ENCODE data around the gene NXN. TPM values are rescaled to one million over a fixed set of nuclear protein-coding genes. Genes with fewer than 3 reads are reported as not detected.
"Not testable (repeated sequence)": the region's sequence is repeated elsewhere in the genome, so short reads cannot be mapped to it uniquely, and the experiment has no call there.

The NXN gene
- total RNA-seq, 1 donor from 2014 or later: 18.5 TPM

- intact Hi-C loops (cut with DNase I): loop anchor here (2.0 to 5.0 kb wide), 2 partner anchors 34 to 88 kb away; no protein-coding TSS in a partner anchor
- ATAC-seq: peak; percentile 71
- peak; percentile 66 for DNase-seq (ENCODE audit: missing footprints)
Measured at GRCh38 chr17:882827-883585, 96.6 kb downstream of the NXN start.

GRCh38 chr17:881778-882177, 97.8 kb downstream of the NXN start:
- no peak for ATAC-seq

GRCh38 chr17:880443-881269, 98.9 kb downstream of the NXN start:
- intact Hi-C loops (cut with DNase I): loop anchor here (2.0 to 5.0 kb wide), 3 partner anchors 20 to 98 kb away; partner anchors contain the start of gene NXN
- DNase-seq (ENCODE audit: missing footprints) (peak; percentile 11), ATAC-seq (peak; percentile 34)

More at GRCh38 chr17:881778-882177, 97.8 kb downstream of the NXN start:
- DNase-seq (ENCODE audit: missing footprints): peak; percentile 9
- intact Hi-C loops (cut with DNase I): loop anchor here (2.0 to 5.0 kb wide), 4 partner anchors 19 to 97 kb away; partner anchors contain the start of gene NXN

- DNase-seq (ENCODE audit: missing footprints) (peak; percentile 84), ATAC-seq (peak; percentile 54)
- intact Hi-C loops (cut with DNase I): loop anchor here (2.0 to 5.0 kb wide), 3 partner anchors 21 to 99 kb away; partner anchors contain the start of gene NXN
Measured at GRCh38 chr17:879546-880442, 99.8 kb downstream of the NXN start.

- intact Hi-C loops (cut with DNase I): no loop called here
- DNase-seq (ENCODE audit: missing footprints) (no peak), ATAC-seq (no peak)
Measured at GRCh38 chr17:877630-878029, 101.9 kb downstream of the NXN start.

- intact Hi-C loops (cut with DNase I): no loop called here
- DNase-seq (ENCODE audit: missing footprints) (no peak), ATAC-seq (no peak)
Measured at GRCh38 chr17:876272-876671, 103.3 kb downstream of the NXN start.

- DNase-seq (ENCODE audit: missing footprints); ATAC-seq; intact Hi-C loops (cut with DNase I): not testable (repeated sequence)
Measured at GRCh38 chr17:874590-874989, 105.0 kb downstream of the NXN start.

- ATAC-seq (no peak), DNase-seq (ENCODE audit: missing footprints) (no peak)
- intact Hi-C loops (cut with DNase I): no loop called here
Measured at GRCh38 chr17:872855-873254, 106.7 kb downstream of the NXN start.

GRCh38 chr17:871751-872519, 107.6 kb downstream of the NXN start:
- ATAC-seq (no peak), DNase-seq (ENCODE audit: missing footprints) (no peak)
- intact Hi-C loops (cut with DNase I): no loop called here

GRCh38 chr17:869567-870525, 109.7 kb downstream of the NXN start:
- intact Hi-C loops (cut with DNase I): no loop called here
- ATAC-seq: peak; percentile 77
- no peak for DNase-seq (ENCODE audit: missing footprints)

- peak; percentile 95 for ATAC-seq
- intact Hi-C loops (cut with DNase I): no loop called here
Measured at GRCh38 chr17:869086-869485, 110.5 kb downstream of the NXN start.

GRCh38 chr17:867896-868489, 111.6 kb downstream of the NXN start:
- DNase-seq (ENCODE audit: missing footprints): no peak
- no peak for ATAC-seq
- intact Hi-C loops (cut with DNase I): no loop called here

More at GRCh38 chr17:869086-869485, 110.5 kb downstream of the NXN start:
- DNase-seq (ENCODE audit: missing footprints): no peak

- intact Hi-C loops (cut with DNase I); ATAC-seq: not testable (repeated sequence)
Measured at GRCh38 chr17:867238-867637, 112.3 kb downstream of the NXN start.

GRCh38 chr17:866568-867103, 112.9 kb downstream of the NXN start:
- intact Hi-C loops (cut with DNase I): no loop called here
- DNase-seq (ENCODE audit: missing footprints) (no peak), ATAC-seq (no peak)

More at GRCh38 chr17:867238-867637, 112.3 kb downstream of the NXN start:
- DNase-seq (ENCODE audit: missing footprints): not testable (repeated sequence)

GRCh38 chr17:864315-864714, 115.3 kb downstream of the NXN start:
- intact Hi-C loops (cut with DNase I): no loop called here
- DNase-seq (ENCODE audit: missing footprints) (no peak), ATAC-seq (no peak)

- intact Hi-C loops (cut with DNase I): no loop called here
- no peak for DNase-seq (ENCODE audit: missing footprints)
- no peak for ATAC-seq
Measured at GRCh38 chr17:863880-864279, 115.7 kb downstream of the NXN start.

Measured in Right ventricle myocardium inferior (tissue), 1 donor.